ENCODE data around the gene SOWAHC. TPM values are rescaled to one million over a fixed set of nuclear protein-coding genes. Genes with fewer than 3 reads are reported as not detected.

Gene SOWAHC
- total RNA-seq, 1 donor from 2014 or later: 25.5 TPM

DNA sequence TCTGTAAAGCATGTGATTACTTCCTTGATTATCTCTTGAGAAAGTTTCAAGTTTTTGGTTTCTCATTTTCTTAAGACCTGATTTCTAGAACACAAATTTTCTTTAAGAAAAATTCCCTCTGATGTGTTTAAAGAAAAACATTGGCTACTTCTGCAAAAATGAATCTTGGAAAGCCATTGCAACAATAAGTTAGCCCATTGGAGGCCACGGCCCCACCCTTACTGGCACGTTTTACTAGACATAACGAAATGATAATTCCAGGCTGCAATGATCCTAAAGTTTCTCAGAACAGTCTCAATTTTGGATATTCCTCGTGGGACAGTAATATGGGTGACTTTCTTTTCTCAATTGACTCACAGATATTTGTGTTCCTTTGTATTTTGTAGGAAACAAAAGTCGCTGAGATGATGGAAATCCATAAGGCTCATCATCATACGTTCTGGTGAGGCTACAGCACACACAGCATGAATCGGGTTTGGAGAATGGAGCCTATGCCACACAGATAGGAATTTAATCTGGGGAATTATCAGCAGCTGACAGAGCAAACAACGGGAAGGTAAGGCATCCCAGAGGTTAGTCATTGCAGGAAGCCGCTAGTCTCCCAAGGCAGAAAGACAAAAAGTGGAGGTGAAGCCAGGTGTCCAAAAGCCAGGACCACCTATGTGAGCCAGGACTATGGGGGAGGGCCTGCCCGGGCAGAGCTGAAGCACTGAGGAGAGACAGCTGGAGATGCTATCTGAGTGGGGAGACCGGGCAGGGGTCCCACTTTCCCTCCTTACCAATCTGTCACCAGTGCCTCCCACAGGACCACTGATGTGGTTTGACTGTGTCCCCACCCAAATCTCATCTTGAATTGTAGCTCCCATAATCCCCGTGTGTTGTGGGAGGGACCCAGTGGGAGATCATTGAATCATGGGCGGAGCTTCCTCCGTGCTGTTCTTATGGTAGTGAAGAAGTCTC, 35.9 kb downstream of the SOWAHC start:
- DNase-seq (ENCODE audit: extremely low spot score in 2 of 2): no peak
- intact Hi-C loops (cut with DNase I): no loop called here
- TF ChIP-seq POLR2A (IDR thresholded peaks at IDR 0.05) (no peak), POLR2AphosphoS5 (IDR thresholded peaks at IDR 0.05; ENCODE audit: insufficient read depth in 1 of 2, low read depth in 1 of 2) (no peak)

DNA sequence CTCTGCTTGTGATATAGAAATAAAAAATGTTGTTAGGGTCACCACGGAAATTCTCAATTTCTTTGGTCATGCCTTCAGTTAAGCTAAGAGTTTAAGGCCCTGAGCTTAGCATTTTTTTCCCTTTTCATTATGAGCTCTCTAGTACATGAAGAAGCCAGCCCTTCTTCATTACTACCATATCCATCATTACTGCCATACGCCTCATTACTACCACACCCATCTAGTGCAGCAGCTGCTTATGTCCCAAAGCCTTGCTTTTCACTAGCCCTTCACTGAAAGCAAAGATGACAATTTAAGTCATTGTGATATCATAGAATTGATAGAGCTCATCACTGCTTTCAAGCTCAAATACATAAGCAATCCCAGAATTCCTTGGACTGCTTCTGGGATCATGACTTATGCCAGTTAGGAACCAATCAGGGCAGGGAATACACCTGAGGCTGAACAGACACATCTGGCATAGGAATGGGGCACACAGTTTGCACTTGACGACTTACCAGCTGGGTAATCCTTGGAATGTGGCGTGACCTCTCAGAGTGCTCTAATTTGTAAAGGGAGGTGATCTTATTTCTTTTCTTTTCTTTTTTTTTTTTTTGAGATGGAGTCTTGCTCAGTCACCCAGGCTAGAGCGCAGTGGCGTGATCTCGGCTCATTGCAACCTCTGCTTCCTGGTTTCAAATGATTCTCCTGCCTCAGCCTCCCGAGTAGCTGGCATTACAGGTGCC, 40.3 kb downstream of the SOWAHC start:
- Histone ChIP-seq H3K27me3 (no peaks in the 10 kb centered on the region), H3K4me1 (no peaks in the 10 kb centered on the region), H3K27ac (no peak overlapping the region), H3K36me3 (no peaks in the 10 kb centered on the region), H3K9me3 (no peaks in the 10 kb centered on the region), H3K4me3 (no peak overlapping the region)
- TF ChIP-seq, protein P1, sequence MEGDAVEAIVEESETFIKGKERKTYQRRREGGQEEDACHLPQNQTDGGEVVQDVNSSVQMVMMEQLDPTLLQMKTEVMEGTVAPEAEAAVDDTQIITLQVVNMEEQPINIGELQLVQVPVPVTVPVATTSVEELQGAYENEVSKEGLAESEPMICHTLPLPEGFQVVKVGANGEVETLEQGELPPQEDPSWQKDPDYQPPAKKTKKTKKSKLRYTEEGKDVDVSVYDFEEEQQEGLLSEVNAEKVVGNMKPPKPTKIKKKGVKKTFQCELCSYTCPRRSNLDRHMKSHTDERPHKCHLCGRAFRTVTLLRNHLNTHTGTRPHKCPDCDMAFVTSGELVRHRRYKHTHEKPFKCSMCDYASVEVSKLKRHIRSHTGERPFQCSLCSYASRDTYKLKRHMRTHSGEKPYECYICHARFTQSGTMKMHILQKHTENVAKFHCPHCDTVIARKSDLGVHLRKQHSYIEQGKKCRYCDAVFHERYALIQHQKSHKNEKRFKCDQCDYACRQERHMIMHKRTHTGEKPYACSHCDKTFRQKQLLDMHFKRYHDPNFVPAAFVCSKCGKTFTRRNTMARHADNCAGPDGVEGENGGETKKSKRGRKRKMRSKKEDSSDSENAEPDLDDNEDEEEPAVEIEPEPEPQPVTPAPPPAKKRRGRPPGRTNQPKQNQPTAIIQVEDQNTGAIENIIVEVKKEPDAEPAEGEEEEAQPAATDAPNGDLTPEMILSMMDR (IDR thresholded peaks at IDR 0.05): no peak
- TF ChIP-seq POLR2A (IDR thresholded peaks at IDR 0.05): no peak
- TF ChIP-seq POLR2AphosphoS5 (IDR thresholded peaks at IDR 0.05; ENCODE audit: insufficient read depth in 1 of 2, low read depth in 1 of 2): no peak
- no peak for DNase-seq (ENCODE audit: extremely low spot score in 2 of 2)
- intact Hi-C loops (cut with DNase I): no loop called here

More for the DNA sequence above, 35.9 kb downstream of the SOWAHC start:
- no peaks in the 10 kb centered on the region for H3K9me3 ChIP-seq
- H3K36me3 ChIP-seq: no peaks in the 10 kb centered on the region
- no peak overlapping the region for H3K27ac ChIP-seq
- H3K4me3 ChIP-seq: no peak overlapping the region
- H3K27me3 ChIP-seq: no peaks in the 10 kb centered on the region
- H3K4me1 ChIP-seq: peaks cover 6% of the 10 kb centered on the region

DNA sequence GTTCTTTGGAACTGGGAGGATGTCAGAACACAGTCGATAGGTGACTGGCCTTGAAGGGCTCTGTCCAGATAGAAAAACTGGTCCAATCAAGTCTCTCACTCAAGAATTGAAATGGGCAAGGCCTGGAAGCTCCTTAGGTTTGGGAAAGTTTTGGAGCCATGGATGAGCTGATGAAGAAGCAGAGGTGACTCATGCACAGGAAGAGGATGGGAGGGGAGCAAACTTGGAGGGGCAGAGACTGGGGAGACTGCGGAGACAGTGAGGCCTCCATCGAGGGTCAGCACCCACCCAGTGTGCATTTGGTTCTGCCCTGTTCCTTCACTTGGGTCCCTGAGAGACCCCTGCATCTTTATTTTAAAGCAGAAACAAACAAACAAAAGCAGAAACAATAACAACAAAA, 41.1 kb downstream of the SOWAHC start:
- intact Hi-C loops (cut with DNase I): no loop called here
- no peak for DNase-seq (ENCODE audit: extremely low spot score in 2 of 2)
- Histone ChIP-seq H3K9me3 (no peaks in the 10 kb centered on the region), H3K27ac (no peak overlapping the region), H3K27me3 (no peaks in the 10 kb centered on the region), H3K4me1 (peaks cover 7% of the 10 kb centered on the region), H3K36me3 (no peaks in the 10 kb centered on the region), H3K4me3 (no peak overlapping the region)
- TF ChIP-seq POLR2AphosphoS5 (IDR thresholded peaks at IDR 0.05; ENCODE audit: insufficient read depth in 1 of 2, low read depth in 1 of 2): no peak
- no peak for TF ChIP-seq POLR2A (IDR thresholded peaks at IDR 0.05)
- TF ChIP-seq, protein P1 (IDR thresholded peaks at IDR 0.05): no peak

- Histone ChIP-seq H3K4me3 (no peak overlapping the region), H3K27ac (no peak overlapping the region), H3K9me3 (no peaks in the 10 kb centered on the region), H3K36me3 (no peaks in the 10 kb centered on the region), H3K4me1 (peaks cover 19% of the 10 kb centered on the region), H3K27me3 (no peaks in the 10 kb centered on the region)
- TF ChIP-seq, protein P1 (IDR thresholded peaks at IDR 0.05): no peak
- TF ChIP-seq POLR2A (IDR thresholded peaks at IDR 0.05) (no peak), POLR2AphosphoS5 (IDR thresholded peaks at IDR 0.05; ENCODE audit: insufficient read depth in 1 of 2, low read depth in 1 of 2) (no peak)
- DNase-seq (ENCODE audit: extremely low spot score in 2 of 2): no peak
- intact Hi-C loops (cut with DNase I): no loop called here
Measured at GRCh38 chr2:109659396-109660045, 45.4 kb downstream of the SOWAHC start.
